Activated effector memory CD4-positive, alpha-beta T cell treated with anti-CD3 and anti-CD28 coated beads, Interleukin-2, amount 50 U/mL, for 16 hours (primary cell): Measurements from ENCODE around the gene ARL8B.

Experiments
- DNase-seq: peaks from one replicate; pipeline ENCODE4 v3.0.0-alpha.2; 2020

Gene ARL8B

DNA sequence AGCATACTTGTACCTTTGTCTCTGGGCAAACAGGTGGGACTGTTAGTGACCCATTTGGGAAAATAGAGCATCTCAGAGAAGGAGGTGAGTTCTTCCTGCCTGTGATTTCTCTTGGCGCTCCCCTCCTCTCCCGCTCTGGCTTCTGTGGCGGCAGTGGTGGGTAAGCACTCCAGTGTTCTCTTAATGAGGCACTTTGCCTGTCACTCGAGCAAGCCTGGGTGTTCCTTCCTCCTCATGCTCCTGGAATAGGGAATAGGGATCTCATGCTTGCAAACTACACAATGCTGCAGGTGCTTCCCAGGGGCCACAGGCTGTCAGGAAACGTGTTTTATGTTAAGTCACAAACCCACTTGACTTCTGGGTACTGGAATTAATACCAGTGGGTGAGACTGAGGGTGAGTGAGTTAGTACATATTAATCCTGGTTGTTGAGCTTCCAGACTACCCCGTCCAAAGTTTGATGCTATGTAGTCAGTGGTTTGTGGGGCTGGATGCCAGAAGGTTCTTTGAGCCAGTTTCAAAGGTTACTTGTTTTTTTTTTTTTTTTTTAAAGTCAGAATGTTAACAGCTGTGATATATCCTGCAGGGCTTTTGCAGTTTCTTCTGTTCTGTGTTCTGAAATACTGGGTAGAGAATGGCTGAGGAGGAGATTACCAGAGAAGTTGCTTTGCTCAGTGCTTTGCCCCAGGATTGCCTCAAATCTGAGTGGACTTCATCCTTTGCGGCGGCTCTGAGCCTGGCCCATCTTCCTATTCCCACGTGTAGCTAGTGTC lies 95.9 kb downstream of the ARL8B start:
- no peak for DNase-seq

DNA sequence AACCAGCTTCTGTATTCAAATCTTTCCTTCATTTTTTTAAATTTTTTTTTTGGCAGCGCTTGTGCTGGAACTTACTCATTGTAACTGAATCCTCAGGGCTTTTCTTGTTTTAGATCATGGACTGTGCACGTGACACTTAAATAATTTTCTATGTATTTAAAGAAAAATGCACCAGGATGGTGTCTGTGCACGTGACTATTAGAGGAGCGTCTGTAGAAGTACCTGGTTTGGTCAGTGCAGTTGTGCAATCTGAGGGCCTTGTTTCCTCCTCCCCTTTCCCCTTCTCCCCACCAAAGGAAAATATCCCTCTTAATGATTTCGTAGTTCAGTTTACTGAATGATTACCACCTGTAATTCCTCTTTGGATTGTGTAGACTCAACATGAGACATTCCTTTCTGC lies 96.7 kb downstream of the ARL8B start:
- no peak for DNase-seq

DNA sequence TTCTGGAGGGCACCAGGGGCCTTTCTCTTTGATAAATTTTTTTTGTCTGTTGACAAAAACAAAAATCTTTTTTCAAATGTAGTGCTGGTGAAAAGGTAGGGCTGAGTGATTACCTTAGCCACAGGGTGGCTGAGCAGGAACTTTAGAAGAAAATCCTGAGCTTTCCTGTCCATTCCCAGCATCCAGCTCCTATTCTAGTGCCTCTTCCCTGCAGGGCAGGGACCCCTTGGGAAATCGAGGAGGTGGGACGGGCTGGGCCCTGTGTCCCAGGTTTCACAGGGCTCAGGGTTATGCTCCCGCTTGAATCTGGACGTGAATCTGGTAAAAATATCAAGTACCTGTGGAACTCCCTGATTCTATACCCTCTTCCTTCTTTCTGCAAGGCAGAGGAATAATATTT lies 97.1 kb downstream of the ARL8B start:
- no peak for DNase-seq

DNA sequence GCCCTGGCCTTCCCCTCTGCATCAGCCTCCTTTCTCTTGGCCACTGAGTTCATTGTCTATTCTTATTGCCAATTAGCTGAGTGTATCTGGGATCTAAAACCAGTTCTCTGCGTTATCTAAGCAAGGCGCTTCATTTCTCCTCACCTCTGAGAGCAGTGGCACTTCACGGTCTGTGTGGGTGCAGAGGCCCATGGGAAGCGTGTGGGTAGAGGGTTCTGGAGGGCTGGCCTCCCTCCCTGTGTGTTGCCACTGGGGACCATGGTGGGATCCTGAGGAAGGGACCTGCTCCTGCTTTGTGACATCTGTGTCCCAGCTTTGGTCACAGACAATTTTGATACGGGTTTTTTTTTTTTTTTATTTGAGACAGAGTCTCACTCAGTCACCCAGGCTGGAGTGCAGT lies 98.1 kb downstream of the ARL8B start:
- no peak for DNase-seq

DNA sequence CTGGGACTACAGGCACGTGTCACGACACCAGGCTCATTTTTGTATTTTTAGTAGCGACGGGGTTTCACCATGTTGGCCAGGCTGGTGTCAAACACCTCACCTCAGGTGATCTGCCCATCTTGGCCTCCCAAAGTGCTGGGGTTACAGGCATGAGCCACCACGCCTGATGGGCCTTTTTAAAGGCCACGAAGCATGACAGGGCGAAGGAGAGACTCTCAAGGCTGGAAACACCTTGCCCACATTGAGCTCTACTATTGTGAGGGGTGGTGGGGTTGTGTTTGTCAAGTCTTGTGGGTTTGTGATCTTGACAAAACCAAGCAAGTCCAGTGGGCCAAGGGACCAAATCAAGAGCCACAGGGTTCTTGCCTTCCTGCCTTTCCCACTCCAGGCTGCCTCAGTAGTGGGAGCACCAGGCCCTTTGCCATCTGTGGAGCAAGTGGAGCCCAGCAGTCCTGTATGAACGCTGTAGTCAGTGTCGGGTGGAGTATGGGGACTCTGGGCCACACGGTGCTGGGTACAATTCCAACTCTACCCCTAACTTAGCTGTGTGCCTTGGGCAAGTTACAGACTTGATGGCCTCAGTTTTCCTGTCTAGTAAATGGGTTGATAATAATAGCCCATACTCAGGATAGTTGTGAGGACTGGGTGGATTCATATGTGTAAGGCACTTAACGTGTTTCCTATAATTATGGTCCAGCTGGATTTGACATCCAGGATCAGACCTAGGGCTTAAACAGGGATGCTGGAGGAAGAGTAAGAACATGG lies 98.8 kb downstream of the ARL8B start:
- no peak for DNase-seq

DNA sequence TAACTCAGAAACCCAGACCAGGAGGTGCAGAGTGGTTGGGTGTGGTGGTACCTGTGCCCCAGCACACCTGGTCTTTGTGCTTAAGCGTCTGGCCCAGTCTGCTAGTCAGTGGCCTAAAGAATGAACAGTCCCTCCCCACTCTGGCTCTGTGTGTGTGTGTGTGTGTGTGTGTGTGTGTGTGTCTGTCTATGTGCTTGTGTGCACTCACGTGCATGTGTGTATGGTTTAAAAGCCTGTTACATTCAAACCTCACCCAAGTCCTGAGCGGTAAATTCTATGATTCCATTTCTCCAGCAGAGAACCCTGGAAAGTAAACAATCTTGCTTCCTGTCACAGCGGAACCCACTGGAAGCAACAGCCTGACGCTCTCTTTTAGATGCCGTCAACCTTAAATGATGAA lies 99.6 kb downstream of the ARL8B start:
- DNase-seq: no peak

DNA sequence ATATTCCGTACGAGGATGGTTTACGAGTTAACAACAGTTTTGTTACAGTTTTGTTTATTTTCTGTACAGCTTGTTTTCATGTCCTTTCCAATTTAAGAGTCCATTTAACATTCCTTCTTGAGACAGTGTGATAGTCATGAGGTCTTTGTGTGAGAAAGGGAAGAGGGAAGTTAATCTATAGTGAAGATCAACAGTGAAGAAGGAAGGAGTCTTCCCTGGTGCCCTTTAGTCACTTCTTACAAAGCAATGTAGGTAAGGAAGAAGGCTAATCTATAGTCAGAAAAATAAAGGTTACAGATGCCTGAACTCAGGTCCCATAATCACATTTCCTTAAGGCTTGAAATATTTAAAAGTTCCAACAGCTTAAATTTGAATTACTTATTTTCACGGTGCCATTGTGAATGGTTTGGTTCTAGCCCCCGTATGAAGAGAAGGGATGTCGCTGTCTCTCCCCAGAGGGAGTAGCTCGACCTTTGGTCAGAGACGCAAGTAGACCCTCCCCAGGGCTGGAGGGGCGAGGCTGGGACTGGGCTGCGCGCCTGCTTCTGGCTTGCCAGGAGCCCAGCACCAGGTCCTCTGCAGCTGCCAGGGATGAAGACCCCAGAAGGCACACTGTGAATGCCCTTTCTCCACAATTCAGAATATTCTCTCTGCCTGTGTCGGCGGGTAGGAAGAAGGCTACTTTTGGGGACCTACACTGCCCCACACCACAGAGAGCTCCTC lies 100.4 kb downstream of the ARL8B start:
- no peak for DNase-seq

DNA sequence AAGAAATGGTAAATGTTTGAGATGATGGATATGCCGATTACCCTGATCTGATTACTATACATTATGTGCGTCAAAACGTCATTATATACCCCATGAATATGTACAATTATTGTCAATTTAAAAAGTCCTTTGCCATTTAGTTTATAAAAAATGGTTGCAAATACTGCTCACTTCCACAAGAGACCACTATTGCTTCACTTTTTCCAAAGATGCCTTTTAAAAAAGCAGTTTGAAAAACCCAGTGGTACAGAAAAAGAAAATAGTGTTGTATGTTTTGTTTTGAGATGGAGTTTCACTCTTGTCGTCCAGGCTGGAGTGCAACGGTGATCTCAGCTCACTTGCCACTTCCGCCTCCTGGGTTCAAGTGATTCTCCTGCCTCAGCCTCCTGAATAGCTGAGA lies 104.7 kb downstream of the ARL8B start:
- DNase-seq: no peak

DNA sequence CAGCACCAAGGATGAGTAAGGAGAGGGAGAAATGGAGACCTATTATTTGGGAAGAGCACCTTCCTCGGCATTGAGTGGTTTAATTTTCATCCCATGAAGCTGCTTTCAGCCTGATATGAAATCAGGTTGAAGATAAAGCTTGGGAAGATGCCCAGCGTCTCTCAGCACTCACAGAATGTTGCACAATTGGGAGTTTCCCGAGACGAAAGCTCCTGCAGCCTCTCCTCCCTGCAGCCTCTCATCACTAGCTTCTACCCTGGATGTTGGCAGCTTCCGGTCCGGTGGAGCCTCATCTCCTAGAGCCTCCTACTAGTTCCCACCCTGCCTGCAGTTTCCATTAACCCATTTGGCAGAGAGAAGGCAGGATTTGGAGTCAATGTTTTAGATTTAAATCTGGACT lies 105.7 kb downstream of the ARL8B start:
- DNase-seq: no peak

DNA sequence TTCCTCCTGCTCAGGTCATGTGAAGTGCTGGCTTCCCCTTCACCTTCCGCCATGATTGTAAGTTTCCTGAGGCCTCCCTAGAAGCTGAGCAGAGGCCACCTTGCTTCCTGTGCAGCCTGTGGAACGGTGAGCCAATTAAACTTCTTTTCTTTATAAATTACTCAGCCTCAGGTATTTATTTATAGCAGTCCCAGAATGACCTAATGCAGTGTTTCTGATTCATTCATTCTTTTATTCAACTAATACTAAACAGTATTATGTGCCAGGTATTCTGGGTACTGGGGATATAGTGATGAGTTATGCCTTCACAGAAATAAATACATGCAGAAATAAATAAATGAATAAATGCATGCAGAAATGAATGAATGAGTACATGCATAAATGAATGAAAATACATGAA lies 107.3 kb downstream of the ARL8B start:
- DNase-seq: no peak
